IPS-18c (cell line): ENCODE measurements around the gene CACNA1C.

Experiments used
- H3K4me3 ChIP-seq: 2 replicates; pipeline ENCODE4 v1.7.0; 2013; ENCODE audit warnings: low read depth, mild to moderate bottlenecking, low read length, moderate library complexity; ENCODE audit not compliant: insufficient read depth
- H3K9me3 ChIP-seq: one replicate; pipeline ENCODE4 v1.6.1; 2013; ENCODE audit warnings: mild to moderate bottlenecking, low read length, moderate library complexity; ENCODE audit not compliant: control insufficient read depth, insufficient read depth

Gene CACNA1C

GRCh38 chr12:2290516-2291065, 237.8 kb downstream of the CACNA1C start:
- Histone ChIP-seq H3K4me3 (no peak overlapping the region), H3K9me3 (no peaks in the 10 kb centered on the region)

- H3K4me3 ChIP-seq = no peak overlapping the region
- no peaks in the 10 kb centered on the region for H3K9me3 ChIP-seq
Measured at GRCh38 chr12:2291182-2291832, 238.5 kb downstream of the CACNA1C start.

- H3K9me3 ChIP-seq = no peaks in the 10 kb centered on the region
Measured at GRCh38 chr12:2291947-2292346, 239.2 kb downstream of the CACNA1C start.

GRCh38 chr12:2292560-2292959, 239.8 kb downstream of the CACNA1C start:
- H3K9me3 ChIP-seq = no peaks in the 10 kb centered on the region

More at GRCh38 chr12:2291947-2292346, 239.2 kb downstream of the CACNA1C start:
- no peak overlapping the region for H3K4me3 ChIP-seq

GRCh38 chr12:2294651-2295475, 242.1 kb downstream of the CACNA1C start:
- no peak overlapping the region for H3K4me3 ChIP-seq
- no peaks in the 10 kb centered on the region for H3K9me3 ChIP-seq

More at GRCh38 chr12:2292560-2292959, 239.8 kb downstream of the CACNA1C start:
- H3K4me3 ChIP-seq = no peak overlapping the region

GRCh38 chr12:2295941-2296461, 243.2 kb downstream of the CACNA1C start:
- Histone ChIP-seq H3K9me3 (no peaks in the 10 kb centered on the region), H3K4me3 (no peak overlapping the region)

- Histone ChIP-seq H3K9me3 (no peaks in the 10 kb centered on the region), H3K4me3 (no peak overlapping the region)
Measured at GRCh38 chr12:2297004-2297403, 244.2 kb downstream of the CACNA1C start.

- Histone ChIP-seq H3K4me3 (no peak overlapping the region), H3K9me3 (no peaks in the 10 kb centered on the region)
Measured at GRCh38 chr12:2297658-2298057, 244.9 kb downstream of the CACNA1C start.

GRCh38 chr12:2298556-2299200, 245.9 kb downstream of the CACNA1C start:
- Histone ChIP-seq H3K4me3 (no peak overlapping the region), H3K9me3 (no peaks in the 10 kb centered on the region)

- no peak overlapping the region for H3K4me3 ChIP-seq
- H3K9me3 ChIP-seq = no peaks in the 10 kb centered on the region
Measured at GRCh38 chr12:2299206-2299605, 246.4 kb downstream of the CACNA1C start.

- no peak overlapping the region for H3K4me3 ChIP-seq
- H3K9me3 ChIP-seq = no peaks in the 10 kb centered on the region
Measured at GRCh38 chr12:2300168-2300567, 247.4 kb downstream of the CACNA1C start.

GRCh38 chr12:2300886-2301285, 248.1 kb downstream of the CACNA1C start:
- Histone ChIP-seq H3K4me3 (peak overlapping the region; percentile 6; the same call in 1 of the 2 replicates), H3K9me3 (no peaks in the 10 kb centered on the region)

GRCh38 chr12:2301531-2302461, 249.0 kb downstream of the CACNA1C start:
- Histone ChIP-seq H3K4me3 (no peak overlapping the region), H3K9me3 (no peaks in the 10 kb centered on the region)

GRCh38 chr12:2302711-2303580, 250.2 kb downstream of the CACNA1C start:
- H3K4me3 ChIP-seq = no peak overlapping the region
- no peaks in the 10 kb centered on the region for H3K9me3 ChIP-seq

GRCh38 chr12:2304223-2304622, 251.4 kb downstream of the CACNA1C start:
- Histone ChIP-seq H3K4me3 (no peak overlapping the region), H3K9me3 (no peaks in the 10 kb centered on the region)

GRCh38 chr12:2306012-2306411, 253.2 kb downstream of the CACNA1C start:
- no peak overlapping the region for H3K4me3 ChIP-seq

More at GRCh38 chr12:2306012-2306411, 253.2 kb downstream of the CACNA1C start:
- H3K9me3 ChIP-seq = no peaks in the 10 kb centered on the region
